HG02870 (cell line): Measurements from ENCODE around the gene CLCN4.

ENCODE experiments used
- ATAC-seq: cut with Tn5 transposase; IDR thresholded peaks from one replicate; pipeline ENCODE4 v1.9.1; 2021; ENCODE audit warnings: mild to moderate bottlenecking, moderate library complexity; ENCODE audit not compliant: unreplicated experiment

Gene CLCN4

DNA sequence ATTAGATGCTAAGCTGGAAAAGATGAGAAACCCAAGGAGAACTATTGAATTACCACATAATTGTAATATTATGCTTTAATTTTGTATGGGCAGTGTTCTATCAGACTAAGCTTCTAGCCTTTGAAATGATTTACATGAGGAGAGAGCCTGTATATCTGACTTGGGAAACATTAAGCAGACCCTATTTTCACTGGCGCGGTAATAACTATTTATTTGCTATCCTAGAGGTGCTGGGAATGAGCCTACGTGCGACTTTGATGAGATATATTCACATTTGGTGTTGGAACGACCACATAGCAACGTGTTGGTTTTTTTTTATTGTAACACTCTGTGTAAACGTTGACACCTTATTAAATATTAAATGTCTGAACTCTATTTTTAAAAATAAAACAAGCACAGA lies 80.5 kb downstream of the CLCN4 start:
- ATAC-seq: no peak

GRCh38 chrX:10239611-10240064 lies 82.9 kb downstream of the CLCN4 start:
- no peak for ATAC-seq

GRCh38 chrX:10240918-10241317 lies 84.1 kb downstream of the CLCN4 start:
- no peak for ATAC-seq

DNA sequence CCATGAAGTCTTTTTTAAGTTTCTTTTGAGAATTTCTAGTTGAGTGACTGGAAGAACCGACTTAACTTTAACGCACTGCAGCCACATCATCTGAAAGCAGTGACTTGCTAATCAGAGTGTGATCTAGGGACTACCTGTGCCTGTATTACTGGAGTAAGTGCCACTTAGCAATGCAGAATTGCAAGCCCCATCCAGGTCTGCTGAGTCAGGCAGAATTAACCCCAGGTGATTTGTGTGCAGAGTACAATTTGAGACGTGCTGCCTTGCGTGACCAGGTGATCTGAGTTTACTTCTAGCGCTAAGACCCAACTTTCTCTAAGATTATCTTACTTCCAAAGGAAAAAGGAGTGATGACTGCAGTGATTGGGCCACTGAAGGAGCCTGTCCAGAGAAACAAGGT lies 85.3 kb downstream of the CLCN4 start:
- ATAC-seq: no peak

DNA sequence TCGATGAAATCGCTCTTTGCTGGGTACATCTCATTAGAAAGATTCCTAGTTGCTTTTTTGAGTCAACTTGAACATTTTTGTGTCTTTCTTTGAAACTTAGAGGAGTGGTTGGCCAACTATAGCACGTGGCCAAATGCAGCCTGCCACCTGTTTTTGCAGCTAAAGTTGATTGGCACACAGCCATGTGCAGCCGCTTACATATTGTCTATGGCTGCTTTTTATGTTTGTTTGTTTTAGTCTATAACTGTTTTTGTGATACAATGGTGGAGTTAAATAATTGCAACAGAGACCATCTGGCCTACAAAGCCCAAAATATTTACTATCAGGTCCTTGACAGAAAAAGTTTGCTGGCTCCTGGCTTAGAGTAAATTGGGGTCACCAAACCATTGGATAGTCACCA lies 86.3 kb downstream of the CLCN4 start:
- no peak for ATAC-seq

DNA sequence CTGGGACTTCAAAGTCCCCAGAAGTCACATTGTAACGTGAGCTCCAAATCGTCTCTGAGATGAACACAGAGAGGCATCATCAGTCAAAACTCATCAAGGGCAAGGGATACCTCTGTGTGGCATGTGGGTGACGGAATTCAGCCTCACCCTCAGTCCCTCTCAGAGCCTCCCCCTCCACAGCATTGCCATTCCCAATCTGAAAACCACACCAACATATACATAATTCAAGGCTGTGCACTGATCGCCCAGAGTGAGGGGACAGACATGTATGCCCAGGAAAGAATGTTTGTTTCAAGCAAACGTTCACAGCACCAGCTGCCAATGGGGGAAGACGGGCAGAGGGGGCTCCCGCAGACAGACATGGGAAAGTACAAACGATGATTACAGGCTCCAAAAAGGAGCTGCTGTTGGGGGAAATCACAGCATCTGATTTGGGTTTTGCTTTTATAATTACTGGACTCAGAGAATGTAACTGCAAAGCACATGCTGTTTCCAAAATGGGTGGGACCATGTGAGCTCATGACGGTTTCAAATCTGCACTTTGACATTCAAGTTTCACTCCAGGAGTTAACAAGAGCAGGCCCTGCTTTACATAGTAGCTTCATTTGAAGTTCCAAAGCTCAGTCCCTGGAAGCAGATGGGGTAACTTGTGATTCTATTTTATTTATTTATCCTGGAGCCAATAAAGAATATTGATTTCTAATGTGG lies 88.3 kb downstream of the CLCN4 start:
- ATAC-seq: no peak

- no peak for ATAC-seq
Observed at GRCh38 chrX:10245886-10246285, 89.1 kb downstream of the CLCN4 start.

GRCh38 chrX:10246297-10246696 lies 89.5 kb downstream of the CLCN4 start:
- no peak for ATAC-seq

- ATAC-seq: no peak
Observed at GRCh38 chrX:10246846-10247245, 90.1 kb downstream of the CLCN4 start.

DNA sequence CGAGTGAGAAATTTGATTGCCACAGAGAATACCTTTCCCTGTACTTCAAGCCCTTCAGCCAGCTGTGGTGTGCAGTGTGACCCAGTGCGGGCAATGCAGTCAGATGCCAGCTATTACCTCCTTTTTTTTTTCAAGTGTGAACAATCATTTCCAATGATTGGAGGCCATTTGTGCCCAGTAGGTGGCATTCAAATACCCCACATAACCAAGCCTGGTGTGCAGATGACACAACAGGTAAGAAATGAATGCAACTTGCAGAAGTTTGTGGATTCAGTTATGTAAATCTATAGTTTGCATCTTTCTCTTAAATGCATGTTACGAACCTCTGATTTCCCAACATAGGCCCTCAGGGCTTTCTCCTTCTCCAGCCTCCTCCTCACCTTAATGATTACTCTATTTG lies 98.0 kb downstream of the CLCN4 start:
- ATAC-seq: no peak

- no peak for ATAC-seq
Observed at GRCh38 chrX:10259716-10260115, 102.9 kb downstream of the CLCN4 start.

DNA sequence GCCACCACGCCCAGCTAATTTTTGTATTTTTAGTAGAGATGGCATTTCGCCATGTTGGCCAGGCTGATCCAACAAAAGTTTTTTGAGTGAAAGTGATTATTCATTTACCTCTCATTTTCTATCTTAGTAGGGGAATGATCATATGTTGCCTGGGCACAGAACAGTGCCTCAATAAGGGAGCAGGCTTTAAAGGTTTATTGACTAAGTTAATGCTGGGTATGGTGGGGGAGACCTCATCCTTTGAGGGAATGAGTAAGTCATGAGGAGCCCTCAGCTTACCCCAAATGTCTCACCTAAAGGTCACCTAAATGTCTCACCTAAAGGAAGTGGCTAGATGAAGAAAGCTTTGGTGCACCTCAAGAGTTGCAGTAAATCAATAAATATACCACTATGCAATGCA lies 109.0 kb downstream of the CLCN4 start:
- ATAC-seq: no peak

DNA sequence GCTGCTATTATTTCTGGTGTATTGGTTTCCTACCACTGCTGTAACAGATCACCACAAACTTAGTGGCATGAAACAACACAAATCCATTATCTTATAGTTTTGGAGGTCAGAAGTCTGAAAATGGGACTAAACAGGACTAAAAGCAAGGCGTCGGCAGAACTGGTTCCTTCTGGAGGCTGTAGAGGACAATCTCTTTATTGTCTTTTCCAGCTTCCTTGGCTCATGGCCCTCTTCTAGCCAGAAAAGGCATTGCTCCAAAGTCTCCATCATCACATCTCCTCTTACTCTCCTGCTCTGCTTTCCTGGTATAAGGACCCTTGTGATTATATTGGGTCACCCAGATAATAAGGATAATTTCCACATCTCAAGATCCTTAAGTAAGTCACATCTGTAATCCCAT lies 121.9 kb downstream of the CLCN4 start:
- ATAC-seq: no peak

- ATAC-seq: no peak
Observed at GRCh38 chrX:10280071-10280470, 123.3 kb downstream of the CLCN4 start.

DNA sequence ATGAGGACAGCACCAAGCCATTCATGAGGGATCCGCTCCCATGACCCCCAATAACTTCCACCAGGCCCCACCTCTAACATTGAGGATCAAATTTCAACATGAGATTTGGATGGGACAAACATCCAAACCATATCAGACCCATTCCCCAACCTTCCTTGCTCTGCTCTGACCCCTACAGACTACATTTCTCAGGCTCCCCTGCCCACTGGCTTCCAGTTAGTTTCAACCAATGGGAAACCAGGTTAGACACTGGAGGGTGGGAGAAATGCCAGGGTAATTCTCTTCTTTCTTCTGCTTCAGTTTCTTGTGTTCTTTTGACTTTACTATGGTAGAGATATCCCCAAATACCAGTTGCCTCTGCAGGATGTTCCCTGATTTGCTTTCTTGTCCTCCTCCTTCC lies 125.7 kb downstream of the CLCN4 start:
- ATAC-seq: no peak

DNA sequence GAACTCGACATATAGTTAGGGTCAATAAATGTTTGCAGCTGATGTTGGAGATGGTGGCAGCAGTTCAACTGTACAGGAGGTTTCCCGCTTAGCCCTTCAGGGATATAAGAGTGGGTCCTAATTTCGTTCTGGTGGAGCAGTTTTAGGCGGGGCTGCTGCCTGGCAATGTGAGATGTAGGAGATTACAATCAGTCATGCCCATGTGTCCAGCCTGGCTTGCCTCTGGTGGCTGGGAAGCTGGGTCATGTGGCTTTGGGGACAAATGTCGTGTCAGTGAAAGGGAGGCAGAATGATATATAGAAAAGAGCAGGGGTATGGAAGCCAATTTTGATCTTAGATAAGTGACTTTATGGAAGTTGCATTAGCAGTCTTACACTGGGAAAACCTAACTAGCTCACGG lies 129.4 kb downstream of the CLCN4 start:
- ATAC-seq: no peak
